ENCODE results near the gene RAB4B. TPM values are rescaled to one million over a fixed set of nuclear protein-coding genes. Genes with fewer than 3 reads are reported as not detected.

RAB4B gene
- total RNA-seq, 1 donor: 13.4 TPM

Other genes with a start within 250 kb of the RAB4B start
- 17.7 and 20.9 TPM in 2 replicates for gene SHKBP1, start 201.4 kb upstream of the RAB4B start, total RNA-seq
- gene LTBP4, start 176.9 kb upstream of the RAB4B start, total RNA-seq: 18.4 and 21.2 TPM in 2 replicates
- 13.8 and 34.1 TPM in 2 replicates for gene NUMBL, start 87.6 kb upstream of the RAB4B start, total RNA-seq
- gene COQ8B, start 61.4 kb upstream of the RAB4B start, total RNA-seq: 25.8 and 32.0 TPM in 2 replicates
- gene ITPKC, start 61.1 kb upstream of the RAB4B start, total RNA-seq: 14.5 and 16.8 TPM in 2 replicates
- gene ACTMAP, start 27.8 kb upstream of the RAB4B start, total RNA-seq: 0.64 and 0.86 TPM in 2 replicates
- 34.1 and 36.1 TPM in 2 replicates for gene SNRPA, start 27.0 kb upstream of the RAB4B start, total RNA-seq
- not detected in 2 replicates for gene MIA, start 2.7 kb upstream of the RAB4B start, total RNA-seq
- gene EGLN2, start 20.9 kb downstream of the RAB4B start, total RNA-seq: 70.8 and 76.0 TPM in 2 replicates
- not detected in 2 replicates for gene CYP2A6, start 72.2 kb downstream of the RAB4B start, total RNA-seq
- not detected in 2 replicates for gene CYP2A7, start 104.0 kb downstream of the RAB4B start, total RNA-seq
- gene CYP2B6, start 213.0 kb downstream of the RAB4B start, total RNA-seq: not detected in 2 replicates